Left lung (tissue), 10 donors: ENCODE measurements around the gene GDAP2. TPM values are rescaled to one million over a fixed set of nuclear protein-coding genes. Genes with fewer than 3 reads are reported as not detected.

Source experiments
- ATAC-seq: fragments of 200-7000 bp; cut with Tn5 transposase; one replicate; pipeline ENCODE4 v1.9.1; 2020; ENCODE audit warnings: moderate library complexity
- DNase-seq, 4 donors: peaks; one replicate each; pipeline ENCODE4 v3.0.0-alpha.2; 2013 to 2020
- H3K27ac ChIP-seq, 2 donors: fragments of 200-600 bp; sonication (generic) in 1 of 2; one replicate each; pipeline versions ENCODE4 v1.5.0 to v1.8.0; 2020 to 2021
- H3K27me3 ChIP-seq, 2 donors: fragments of 200-600 bp; sonication (generic) in 1 of 2; one replicate each; pipeline versions ENCODE4 v1.5.0 to v1.8.0; 2020 to 2021
- H3K36me3 ChIP-seq, 2 donors: fragments of 200-600 bp; sonication (generic) in 1 of 2; one replicate each; pipeline versions ENCODE4 v1.5.0 to v1.8.0; 2020 to 2021
- H3K4me1 ChIP-seq, 2 donors: fragments of 200-600 bp; one replicate each; pipeline ENCODE4 v1.8.0; 2021
- H3K4me3 ChIP-seq, 2 donors: fragments of 200-600 bp; sonication (generic) in 1 of 2; one replicate each; pipeline versions ENCODE4 v1.5.0 to v1.8.0; 2020 to 2021; ENCODE audit warnings: mild to moderate bottlenecking in 1 of 2
- H3K9me3 ChIP-seq, 2 donors: fragments of 200-600 bp; sonication (generic) in 1 of 2; one replicate each; pipeline versions ENCODE4 v1.5.0 to v1.8.0; 2020 to 2021
- intact Hi-C, 2 donors: fragments of 100-400 bp; cut with DNase I; formaldehyde crosslinking; loops; one replicate each; pipeline versions ENCODE4 v1.11.2 to v1.14.2; 2022
- polyA plus RNA-seq, 6 donors: library from polyadenylated mRNA; unstranded; fragments of 120-200 nt; gene quantifications; one replicate each; pipeline ENCODE4 v1.2.1, GENCODE V29; 2013; ENCODE audit not compliant: insufficient read length in 6 of 6
- total RNA-seq, 2 donors: library from RNA; stranded (reverse); fragmentation: NEBNext Ultra II Directional; extraction: Animal tissue kit (Norgen Biotek cat#: 25700); gene quantifications; one replicate each; pipeline ENCODE4 v1.2.1, GENCODE V29; 2021
- TF ChIP-seq, protein P1 (sequence below), 2 donors: fragments of 200-600 bp; sonication (generic) in 1 of 2; IDR thresholded peaks; one replicate each; pipeline versions ENCODE4 v1.5.0 to v1.8.0; 2021; ENCODE audit warnings: antibody characterized with exemption in 2 of 2
- donor health status: DM: no; HTN: yes; CAD: no.
- donor health status: DM: no; HTN: no; CAD: no.

The GDAP2 gene
- total and polyA plus RNA-seq, 8 donors = 12.5 to 33.3 (median 17.8) TPM

GRCh38 chr1:117838911-117839310, 90.5 kb downstream of the GDAP2 start:
- Histone ChIP-seq H3K4me3 (no peak overlapping the region), H3K4me1 (no peaks in the 10 kb centered on the region), H3K27ac (no peak overlapping the region), H3K36me3 (no peaks in the 10 kb centered on the region), H3K9me3 (no peaks in the 10 kb centered on the region), H3K27me3 (no peaks in the 10 kb centered on the region)
- intact Hi-C loops = no loop called here
- no peak for ATAC-seq
- TF ChIP-seq, protein P1, sequence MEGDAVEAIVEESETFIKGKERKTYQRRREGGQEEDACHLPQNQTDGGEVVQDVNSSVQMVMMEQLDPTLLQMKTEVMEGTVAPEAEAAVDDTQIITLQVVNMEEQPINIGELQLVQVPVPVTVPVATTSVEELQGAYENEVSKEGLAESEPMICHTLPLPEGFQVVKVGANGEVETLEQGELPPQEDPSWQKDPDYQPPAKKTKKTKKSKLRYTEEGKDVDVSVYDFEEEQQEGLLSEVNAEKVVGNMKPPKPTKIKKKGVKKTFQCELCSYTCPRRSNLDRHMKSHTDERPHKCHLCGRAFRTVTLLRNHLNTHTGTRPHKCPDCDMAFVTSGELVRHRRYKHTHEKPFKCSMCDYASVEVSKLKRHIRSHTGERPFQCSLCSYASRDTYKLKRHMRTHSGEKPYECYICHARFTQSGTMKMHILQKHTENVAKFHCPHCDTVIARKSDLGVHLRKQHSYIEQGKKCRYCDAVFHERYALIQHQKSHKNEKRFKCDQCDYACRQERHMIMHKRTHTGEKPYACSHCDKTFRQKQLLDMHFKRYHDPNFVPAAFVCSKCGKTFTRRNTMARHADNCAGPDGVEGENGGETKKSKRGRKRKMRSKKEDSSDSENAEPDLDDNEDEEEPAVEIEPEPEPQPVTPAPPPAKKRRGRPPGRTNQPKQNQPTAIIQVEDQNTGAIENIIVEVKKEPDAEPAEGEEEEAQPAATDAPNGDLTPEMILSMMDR (IDR thresholded peaks at IDR 0.05) = no peak
- no peak for DNase-seq

- Histone ChIP-seq H3K4me1 (no peaks in the 10 kb centered on the region), H3K27me3 (no peaks in the 10 kb centered on the region), H3K9me3 (no peaks in the 10 kb centered on the region), H3K27ac (no peak overlapping the region), H3K4me3 (no peak overlapping the region), H3K36me3 (no peaks in the 10 kb centered on the region)
- TF ChIP-seq, protein P1 (IDR thresholded peaks at IDR 0.05) = no peak
- DNase-seq (no peak), ATAC-seq (no peak)
- intact Hi-C loops = no loop called here
Measured at GRCh38 chr1:117836069-117836468, 93.4 kb downstream of the GDAP2 start.

- H3K9me3 ChIP-seq = no peaks in the 10 kb centered on the region
- DNase-seq (no peak), ATAC-seq (no peak)
- H3K27ac ChIP-seq = no peak overlapping the region
- TF ChIP-seq, protein P1 (IDR thresholded peaks at IDR 0.05) = no peak
- no peak overlapping the region for H3K4me3 ChIP-seq
- intact Hi-C loops = no loop called here
- no peaks in the 10 kb centered on the region for H3K36me3 ChIP-seq
- H3K27me3 ChIP-seq = no peaks in the 10 kb centered on the region
- no peaks in the 10 kb centered on the region for H3K4me1 ChIP-seq
Measured at GRCh38 chr1:117834416-117834815, 95.0 kb downstream of the GDAP2 start.

- Histone ChIP-seq H3K36me3 (no peaks in the 10 kb centered on the region), H3K27me3 (no peaks in the 10 kb centered on the region), H3K9me3 (no peaks in the 10 kb centered on the region), H3K27ac (no peak overlapping the region), H3K4me1 (no peaks in the 10 kb centered on the region), H3K4me3 (no peak overlapping the region)
- TF ChIP-seq, protein P1 (IDR thresholded peaks at IDR 0.05) = no peak
- DNase-seq = no peak
- ATAC-seq = no peak
- intact Hi-C loops = no loop called here
Measured at GRCh38 chr1:117832453-117832852, 97.0 kb downstream of the GDAP2 start.

DNA sequence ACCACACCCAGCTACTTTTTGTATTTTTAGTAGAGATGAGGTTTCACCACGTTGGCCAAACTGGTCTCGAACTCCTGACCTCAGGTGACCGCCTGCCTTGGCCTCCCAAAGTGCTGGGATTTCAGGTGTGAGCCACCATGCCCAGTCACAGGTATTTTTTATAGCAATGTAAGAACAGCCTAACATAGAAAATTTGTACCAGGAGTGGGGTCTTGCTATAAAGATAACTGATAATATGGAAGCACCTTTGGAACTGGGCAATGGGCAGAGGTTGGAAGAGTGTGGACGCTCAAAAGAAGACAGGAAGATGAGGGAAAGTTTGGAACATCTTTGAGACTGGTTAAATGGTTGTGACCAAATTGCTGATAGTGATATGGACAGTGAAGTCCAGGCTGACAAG, 99.2 kb downstream of the GDAP2 start:
- Histone ChIP-seq H3K9me3 (no peaks in the 10 kb centered on the region), H3K4me3 (no peak overlapping the region), H3K27me3 (no peaks in the 10 kb centered on the region), H3K36me3 (no peaks in the 10 kb centered on the region), H3K27ac (no peak overlapping the region), H3K4me1 (peaks cover 0 to 6% of the 10 kb centered on the region in 2 donors)
- TF ChIP-seq, protein P1 (IDR thresholded peaks at IDR 0.05) = no peak
- DNase-seq (no peak), ATAC-seq (no peak)
- intact Hi-C loops = no loop called here
